H1 (cell line): ENCODE measurements around the gene UQCC5. TPM values are rescaled to one million over a fixed set of nuclear protein-coding genes. Genes with fewer than 3 reads are reported as not detected.

ENCODE experiments used
- CTCF ChIA-PET: fragments of 300-600 bp; sonication (Branson Sonifier 250); formaldehyde crosslinking; loops from one replicate; lab custom pipeline; 2021; ENCODE audit not compliant: partially characterized antibody; lab: Charles Lee
- POLR2A ChIA-PET: fragments of 300-600 bp; sonication (Branson Sonifier 250); formaldehyde crosslinking; loops from one replicate; lab custom pipeline; 2021; ENCODE audit warnings: inconsistent platforms; ENCODE audit not compliant: partially characterized antibody; lab: Charles Lee
- DNase-seq, 2 experiments: peaks; one replicate each; pipeline versions ENCODE4 v3.0.0 to v3.0.0-alpha.2; 2010 to 2022; ENCODE audit warnings: low spot score in 2 of 2, low read depth in 1 of 2, mixed read lengths in 1 of 2
- FAIRE-seq: peaks from 2 replicates; lab custom pipeline; 2011; peaks lifted over from hg19 to GRCh38; lab: Jason Lieb, UNC
- H2AFZ ChIP-seq: 2 replicates; pipeline ENCODE4 v1.8.1; 2012; ENCODE audit warnings: low read length, inconsistent platforms
- H2AK5ac ChIP-seq: 2 replicates; pipeline ENCODE4 v1.6.1; 2013; ENCODE audit warnings: low read depth, low read length
- H2BK120ac ChIP-seq: replicated peaks from 2 replicates; pipeline ENCODE3; 2013; ENCODE audit warnings: low read depth, low read length, inconsistent platforms
- H2BK12ac ChIP-seq: 2 replicates; pipeline ENCODE4 v1.6.1; 2013; ENCODE audit warnings: low read depth, low read length
- H2BK15ac ChIP-seq: 2 replicates; pipeline ENCODE4 v1.6.1; 2013; ENCODE audit warnings: low read length
- H2BK20ac ChIP-seq: 2 replicates; pipeline ENCODE4 v1.6.1; 2013; ENCODE audit warnings: low read length
- H2BK5ac ChIP-seq: 2 replicates; pipeline ENCODE4 v1.6.1; 2013; ENCODE audit warnings: low read depth, low read length
- H3K14ac ChIP-seq: 2 replicates; pipeline ENCODE4 v1.6.1; 2013; ENCODE audit warnings: inconsistent platforms; ENCODE audit not compliant: insufficient read length
- H3K18ac ChIP-seq: 2 replicates; pipeline ENCODE4 v1.6.1; 2013; ENCODE audit warnings: low read length; ENCODE audit errors: extremely low read depth
- H3K23ac ChIP-seq: 2 replicates; pipeline ENCODE4 v1.6.1; 2013; ENCODE audit warnings: inconsistent platforms; ENCODE audit not compliant: insufficient read length
- H3K23me2 ChIP-seq: 2 replicates; pipeline ENCODE4 v1.6.1; 2013; ENCODE audit warnings: low read depth, low read length
- H3K27ac ChIP-seq: 2 replicates; pipeline ENCODE4 v1.6.1; 2011; ENCODE audit warnings: low read depth, low read length, inconsistent platforms
- H3K27me3 ChIP-seq, 4 experiments: replicated peaks in 1 of 4; 1 replicate in 1 of 4; 2 replicates in 3 of 4; pipeline versions ENCODE4 v1.6.1 to v1.8.1; 2011 to 2013; ENCODE audit warnings: low read length in 3 of 4, mild to moderate bottlenecking in 3 of 4, inconsistent platforms in 2 of 4, mixed read lengths in 2 of 4, moderate library complexity in 1 of 4; ENCODE audit not compliant: control insufficient read depth in 3 of 4, insufficient read depth in 3 of 4; ENCODE audit errors: extremely low read depth in 1 of 4
- H3K36me3 ChIP-seq, 4 experiments: 2 replicates each; pipeline versions ENCODE4 v1.6.1 to v1.8.1; 2011 to 2013; ENCODE audit warnings: mild to moderate bottlenecking in 4 of 4, low read length in 3 of 4, moderate library complexity in 2 of 4, control low read depth in 1 of 4, inconsistent platforms in 1 of 4; ENCODE audit not compliant: insufficient read depth in 4 of 4, control insufficient read depth in 2 of 4
- H3K4ac ChIP-seq: replicated peaks from 2 replicates; pipeline ENCODE3; 2013; ENCODE audit warnings: low read length, low read depth, mixed read lengths, inconsistent platforms; ENCODE audit not compliant: insufficient read length
- H3K4me1 ChIP-seq, 4 experiments: replicated peaks in 1 of 4; 1 replicate in 1 of 4; 2 replicates in 3 of 4; pipeline versions ENCODE4 v1.6.1 to v1.8.1; 2011 to 2013; ENCODE audit warnings: low read length in 3 of 4, inconsistent platforms in 2 of 4, mixed read lengths in 1 of 4; ENCODE audit not compliant: insufficient read depth in 4 of 4, control insufficient read depth in 3 of 4
- H3K4me2 ChIP-seq, 2 experiments: 2 replicates each; pipeline versions ENCODE4 v1.6.1 to v1.8.1; 2011 to 2013; ENCODE audit warnings: low read depth in 2 of 2, low read length in 2 of 2, control low read depth in 1 of 2, inconsistent platforms in 1 of 2, mild to moderate bottlenecking in 1 of 2; ENCODE audit not compliant: insufficient read depth in 1 of 2
- H3K4me3 ChIP-seq, 4 experiments: fragments of 200-600, 300-600 bp in 1 of 4; sonication (generic), shearing (Covaris generic), sonication (Bioruptor Twin) in 1 of 4; 2 replicates each; pipeline versions ENCODE4 v1.5.1 to v1.8.1; 2011 to 2016; ENCODE audit warnings: low read length in 4 of 4, low read depth in 3 of 4, control low read depth in 2 of 4, inconsistent platforms in 2 of 4, mild to moderate bottlenecking in 2 of 4, mixed read lengths in 1 of 4, moderate library complexity in 1 of 4; ENCODE audit not compliant: insufficient read depth in 2 of 4; ENCODE audit errors: extremely low read depth in 1 of 4
- H3K56ac ChIP-seq: replicated peaks from 2 replicates; pipeline ENCODE3; 2013; ENCODE audit warnings: low read depth, mild to moderate bottlenecking, mixed read lengths, low read length, inconsistent platforms; ENCODE audit not compliant: insufficient read length
- H3K79me1 ChIP-seq: 2 replicates; pipeline ENCODE4 v1.6.1; 2013; ENCODE audit warnings: low read depth, low read length, control low read depth
- H3K79me2 ChIP-seq, 2 experiments: 2 replicates each; pipeline versions ENCODE4 v1.6.1 to v1.8.1; 2012 to 2013; ENCODE audit warnings: low read length in 2 of 2, mild to moderate bottlenecking in 2 of 2, inconsistent platforms in 1 of 2; ENCODE audit not compliant: insufficient read depth in 2 of 2, control insufficient read depth in 1 of 2
- H3K9ac ChIP-seq, 4 experiments: replicated peaks in 1 of 4; 1 replicate in 1 of 4; 2 replicates in 3 of 4; pipeline versions ENCODE4 v1.6.1 to v1.8.1; 2011 to 2013; ENCODE audit warnings: low read depth in 3 of 4, low read length in 3 of 4, control low read depth in 2 of 4, mild to moderate bottlenecking in 2 of 4, moderate library complexity in 2 of 4, inconsistent platforms in 1 of 4; ENCODE audit errors: extremely low read depth in 1 of 4
- H3K9me3 ChIP-seq, 2 experiments: 2 replicates each; pipeline versions ENCODE4 v1.6.1 to v1.8.1; 2012 to 2013; ENCODE audit warnings: mild to moderate bottlenecking in 2 of 2, moderate library complexity in 2 of 2, control low read depth in 1 of 2, inconsistent platforms in 1 of 2, low read depth in 1 of 2, low read length in 1 of 2, mixed read lengths in 1 of 2; ENCODE audit not compliant: insufficient read depth in 2 of 2
- H4K20me1 ChIP-seq, 2 experiments: replicated peaks in 1 of 2; 2 replicates each; pipeline versions ENCODE3 to v1.8.1; 2011 to 2013; ENCODE audit warnings: inconsistent platforms in 2 of 2, low read length in 2 of 2, mild to moderate bottlenecking in 1 of 2; ENCODE audit not compliant: insufficient read depth in 2 of 2, control insufficient read depth in 1 of 2
- H4K5ac ChIP-seq: 2 replicates; pipeline ENCODE4 v1.6.1; 2013; ENCODE audit warnings: low read length, low read depth, mixed read lengths, inconsistent platforms; ENCODE audit not compliant: insufficient read length
- H4K8ac ChIP-seq: 2 replicates; pipeline ENCODE4 v1.8.0; 2013; ENCODE audit warnings: mild to moderate bottlenecking, moderate library complexity, low read length, inconsistent platforms; ENCODE audit not compliant: insufficient read depth; ENCODE audit errors: extremely low read depth
- H4K91ac ChIP-seq: replicated peaks from 2 replicates; pipeline ENCODE3; 2013; ENCODE audit warnings: low read length, mixed read lengths, inconsistent platforms; ENCODE audit not compliant: insufficient read length
- TAF7 ChIP-seq: optimal IDR thresholded peaks from 2 replicates; pipeline ENCODE3; 2011; ENCODE audit warnings: low read depth, mild to moderate bottlenecking, inconsistent platforms, low read length, moderate library complexity, borderline replicate concordance
- TBP ChIP-seq: IDR thresholded peaks from 2 replicates; pipeline ENCODE4 v1.6.1; 2011; ENCODE audit warnings: low read depth, low read length, improper control_type of control experiment
- YY1 ChIP-seq: IDR thresholded peaks from 2 replicates; pipeline ENCODE4 v1.6.1; 2011; ENCODE audit warnings: low read depth, mild to moderate bottlenecking, low read length
- WGBS, 2 experiments: shearing (Covaris generic) in 1 of 2; methylation state at CpG; one replicate each; pipeline versions ENCODE4 v1.1.6 to v1.1.7; 2013 to 2015; ENCODE audit warnings: low lambda C conversion rate in 2 of 2, mixed read lengths in 2 of 2, inconsistent platforms in 1 of 2, low coverage in 1 of 2, missing lambda C conversion rate in 1 of 2; ENCODE audit not compliant: insufficient replicate concordance in 2 of 2, insufficient coverage in 1 of 2, insufficient read length in 1 of 2; ENCODE audit errors: extremely low coverage in 1 of 2, missing lambda C conversion rate in 1 of 2; 5-methylcytosine and 5-hydroxymethylcytosine counted together
- polyA plus RNA-seq, 7 experiments: library from polyadenylated mRNA; depleted of rRNA in 3 of 7; stranded (reverse) in 5 of 7; unstranded in 2 of 7; fragments of >200 nt in 5 of 7; fragments of 200-250 nt in 2 of 7; gene quantifications; 1 replicate in 5 of 7; 2 replicates in 1 of 7; 4 replicates in 1 of 7; pipeline versions ENCODE4 v1.2.1 to v1.2.3, GENCODE V29; 2011 to 2013; ENCODE audit warnings: missing spikeins in 2 of 7, mixed read lengths in 2 of 7
- total RNA-seq: library from RNA; stranded (reverse); fragmentation: NEBNext Ultra II Directional; extraction: Animal tissue kit (Norgen Biotek cat#: 25700); gene quantifications from 2 replicates; pipeline ENCODE4 v1.2.1, GENCODE V29; 2021

UQCC5 gene
- total and polyA plus RNA-seq, 2 of the 8 experiments (the other 6 are each of a cell fraction or from before 2014, with no cell fraction given) = 35.0 to 37.7 TPM

DNA sequence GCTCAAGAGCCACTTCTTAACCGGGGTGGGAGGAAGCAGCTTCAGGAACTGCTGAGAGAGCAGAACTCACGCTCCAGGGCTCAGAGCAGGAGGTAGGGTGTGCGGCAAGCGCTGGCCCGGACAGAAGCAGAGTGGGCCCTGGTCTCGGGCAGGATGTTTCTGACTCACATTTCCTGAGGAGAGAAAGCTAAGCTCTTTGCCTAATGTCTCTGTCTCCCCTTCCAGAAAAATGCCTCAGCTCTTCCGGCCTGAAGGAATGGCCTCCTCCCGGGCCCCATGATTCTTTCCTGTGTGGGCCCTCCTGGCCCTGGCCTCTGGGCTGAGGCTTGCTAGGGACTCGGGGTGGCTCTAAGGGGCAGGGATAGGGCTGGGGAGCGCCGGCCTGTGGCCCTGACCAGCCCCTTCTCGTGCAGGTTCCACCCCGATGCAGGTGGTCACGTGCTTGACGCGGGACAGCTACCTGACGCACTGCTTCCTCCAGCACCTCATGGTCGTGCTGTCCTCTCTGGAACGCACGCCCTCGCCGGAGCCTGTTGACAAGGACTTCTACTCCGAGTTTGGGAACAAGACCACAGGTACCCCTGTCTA is 45.4 kb upstream of the UQCC5 start:
- Histone ChIP-seq H4K20me1 (peaks cover 0 to 22% of the 10 kb centered on the region in 2 experiments), H2BK20ac (no peak overlapping the region), H3K36me3 (peaks cover 21 to 58% (median 43%) of the 10 kb centered on the region in 4 experiments), H3K4me3 (no peak overlapping the region), H2BK12ac (no peak overlapping the region), H4K5ac (no peak overlapping the region), H2BK5ac (no peak overlapping the region), H3K9me3 (no peaks in the 10 kb centered on the region), H3K79me2 (no peaks in the 10 kb centered on the region), H3K14ac (no peak overlapping the region), H4K8ac (no peak overlapping the region), H3K18ac (no peak overlapping the region), H3K56ac (no peak overlapping the region), H3K27me3 (no peaks in the 10 kb centered on the region; a peak in 1 of 7 replicates), H3K4me1 (peaks cover 0 to 6% (median under 1%) of the 10 kb centered on the region in 4 experiments; a peak in 3 of 7 replicates), H2AFZ (no peak overlapping the region), H3K79me1 (no peaks in the 10 kb centered on the region; the same call in 1 of the 2 replicates), H2BK120ac (no peak overlapping the region), H3K23ac (no peak overlapping the region), H3K23me2 (no peaks in the 10 kb centered on the region), H2AK5ac (no peak overlapping the region), H3K4ac (no peak overlapping the region), H3K27ac (no peak overlapping the region), H3K9ac (no peak overlapping the region), H2BK15ac (no peak overlapping the region), H4K91ac (no peak overlapping the region), H3K4me2 (no peak overlapping the region)
- WGBS, 2 experiments = 96% methylated on average over 22 of the region's 23 CpGs; no CpG with 5 or more reads in 1 of the 2 experiments
- DNase-seq (no peak), FAIRE-seq (no peak)
- ChIA-PET CTCF (interaction anchor here (1.1 to 1.7 kb wide), 3 partner anchors 9 to 24 kb away, joined by 3 to 6 read pairs (median 3); no protein-coding TSS in a partner anchor), POLR2A (interaction anchor here (1.1 to 3.0 kb wide), 8 partner anchors 8 to 65 kb away, joined by 3 to 16 read pairs (median 4); no protein-coding TSS in a partner anchor)
- no peak for TF ChIP-seq TBP
- no peak for TF ChIP-seq TAF7
- TF ChIP-seq YY1 = no peak
